ENCODE data around the gene HOXD3. TPM values are rescaled to one million over a fixed set of nuclear protein-coding genes. Genes with fewer than 3 reads are reported as not detected.

The HOXD3 gene
- polyA plus RNA-seq, 3 donors: not detected

DNA sequence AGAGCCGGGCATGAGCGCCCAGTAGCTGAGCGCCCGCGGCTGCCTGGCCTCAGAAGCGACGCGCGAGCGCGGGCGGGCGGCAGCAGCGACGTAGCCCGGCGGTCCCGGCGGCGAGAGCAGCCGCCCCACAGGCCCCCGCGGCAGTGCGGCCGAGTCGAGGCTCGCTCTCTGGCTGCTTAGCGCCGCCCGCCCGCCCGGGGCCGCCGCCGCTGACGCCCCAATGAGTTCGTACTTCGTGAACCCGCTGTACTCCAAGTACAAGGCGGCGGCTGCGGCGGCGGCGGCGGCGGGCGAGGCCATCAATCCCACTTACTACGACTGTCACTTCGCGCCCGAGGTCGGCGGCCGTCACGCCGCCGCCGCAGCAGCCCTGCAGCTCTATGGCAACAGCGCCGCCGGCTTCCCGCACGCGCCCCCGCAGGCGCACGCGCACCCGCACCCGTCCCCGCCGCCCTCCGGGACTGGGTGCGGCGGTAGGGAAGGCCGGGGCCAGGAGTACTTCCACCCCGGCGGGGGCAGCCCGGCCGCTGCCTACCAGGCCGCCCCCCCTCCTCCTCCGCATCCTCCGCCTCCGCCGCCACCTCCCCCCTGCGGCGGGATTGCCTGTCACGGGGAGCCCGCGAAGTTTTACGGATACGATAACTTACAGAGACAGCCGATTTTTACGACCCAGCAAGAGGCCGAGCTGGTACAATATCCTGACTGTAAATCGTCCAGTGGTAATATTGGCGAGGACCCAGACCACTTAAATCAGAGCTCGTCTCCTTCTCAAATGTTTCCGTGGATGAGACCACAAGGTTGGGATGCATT, 26.8 kb upstream of the HOXD3 start:
- no peak overlapping the region for H3K9ac ChIP-seq (ENCODE audit: insufficient read depth, low read length, poor library complexity, severe bottlenecking)
- Mint-ChIP-seq H3K36me3 (peaks cover 0 to 17% of the 10 kb centered on the region in 2 donors), H3K27me3 (ENCODE audit: low read depth in 3 of 3) (peaks cover 93 to 98% (median 93%) of the 10 kb centered on the region in 3 donors), H3K27ac (no peak overlapping the region), H3K4me3 (peak overlapping the region; percentile 63 to 84), H3K9me3 (peaks cover 0 to 34% (median 19%) of the 10 kb centered on the region in 7 donors), H3K4me1 (peaks cover 30% of the 10 kb centered on the region)
- H3K27me3 ChIP-seq (ENCODE audit: control insufficient read depth in 2 of 2, insufficient read depth in 2 of 2, low read length in 2 of 2): peaks cover 92 to 94% of the 10 kb centered on the region in 2 donors
- peak overlapping the region in 1 of 3 experiments; percentile 56 for H3K4me3 ChIP-seq (replicated peaks in 1 of 3; ENCODE audit: low read depth in 2 of 3, low read length in 3 of 3)
- no peak overlapping the region for H3K27ac ChIP-seq (ENCODE audit: low read depth in 1 of 2, low read length in 2 of 2)
- TF ChIP-seq, protein P1, sequence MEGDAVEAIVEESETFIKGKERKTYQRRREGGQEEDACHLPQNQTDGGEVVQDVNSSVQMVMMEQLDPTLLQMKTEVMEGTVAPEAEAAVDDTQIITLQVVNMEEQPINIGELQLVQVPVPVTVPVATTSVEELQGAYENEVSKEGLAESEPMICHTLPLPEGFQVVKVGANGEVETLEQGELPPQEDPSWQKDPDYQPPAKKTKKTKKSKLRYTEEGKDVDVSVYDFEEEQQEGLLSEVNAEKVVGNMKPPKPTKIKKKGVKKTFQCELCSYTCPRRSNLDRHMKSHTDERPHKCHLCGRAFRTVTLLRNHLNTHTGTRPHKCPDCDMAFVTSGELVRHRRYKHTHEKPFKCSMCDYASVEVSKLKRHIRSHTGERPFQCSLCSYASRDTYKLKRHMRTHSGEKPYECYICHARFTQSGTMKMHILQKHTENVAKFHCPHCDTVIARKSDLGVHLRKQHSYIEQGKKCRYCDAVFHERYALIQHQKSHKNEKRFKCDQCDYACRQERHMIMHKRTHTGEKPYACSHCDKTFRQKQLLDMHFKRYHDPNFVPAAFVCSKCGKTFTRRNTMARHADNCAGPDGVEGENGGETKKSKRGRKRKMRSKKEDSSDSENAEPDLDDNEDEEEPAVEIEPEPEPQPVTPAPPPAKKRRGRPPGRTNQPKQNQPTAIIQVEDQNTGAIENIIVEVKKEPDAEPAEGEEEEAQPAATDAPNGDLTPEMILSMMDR (IDR thresholded peaks at IDR 0.05): no peak
- peak in 1 of 3 donors; percentile 17 for DNase-seq
- no peaks in the 10 kb centered on the region for H3K79me2 ChIP-seq (ENCODE audit: insufficient read depth, low read length)
- intact Hi-C loops (cut with micrococcal nuclease): loop anchor here in 1 of 2 donors (5.0 kb wide), 1 partner anchor 1793 kb away; no protein-coding TSS in a partner anchor
- no peaks in the 10 kb centered on the region for H4K20me1 ChIP-seq (ENCODE audit: insufficient read depth, low read length)
- peak overlapping the region; percentile 68 for H3K4me2 ChIP-seq (replicated peaks; ENCODE audit: extremely low read depth, low read length, poor library complexity, severe bottlenecking)
- H3K36me3 ChIP-seq (replicated peaks in 1 of 2; ENCODE audit: control insufficient read depth in 1 of 2, insufficient read depth in 2 of 2, low read length in 2 of 2): no peaks in the 10 kb centered on the region
- peak overlapping the region; percentile 18 for H2AFZ ChIP-seq (ENCODE audit: insufficient read depth, low read depth, low read length, poor library complexity, severe bottlenecking)
- H3K4me1 ChIP-seq (ENCODE audit: control insufficient read depth in 1 of 2, insufficient read depth in 2 of 2, low read length in 2 of 2): peaks cover 10 to 28% of the 10 kb centered on the region in 2 donors
- H3K9me3 ChIP-seq (replicated peaks in 1 of 2; ENCODE audit: control insufficient read depth in 1 of 2, insufficient read depth in 1 of 2, low read length in 2 of 2): peaks cover 0 to 52% of the 10 kb centered on the region in 2 donors
- WGBS (ENCODE audit: insufficient coverage): 2% methylated on average over 87 of the region's 100 CpGs

DNA sequence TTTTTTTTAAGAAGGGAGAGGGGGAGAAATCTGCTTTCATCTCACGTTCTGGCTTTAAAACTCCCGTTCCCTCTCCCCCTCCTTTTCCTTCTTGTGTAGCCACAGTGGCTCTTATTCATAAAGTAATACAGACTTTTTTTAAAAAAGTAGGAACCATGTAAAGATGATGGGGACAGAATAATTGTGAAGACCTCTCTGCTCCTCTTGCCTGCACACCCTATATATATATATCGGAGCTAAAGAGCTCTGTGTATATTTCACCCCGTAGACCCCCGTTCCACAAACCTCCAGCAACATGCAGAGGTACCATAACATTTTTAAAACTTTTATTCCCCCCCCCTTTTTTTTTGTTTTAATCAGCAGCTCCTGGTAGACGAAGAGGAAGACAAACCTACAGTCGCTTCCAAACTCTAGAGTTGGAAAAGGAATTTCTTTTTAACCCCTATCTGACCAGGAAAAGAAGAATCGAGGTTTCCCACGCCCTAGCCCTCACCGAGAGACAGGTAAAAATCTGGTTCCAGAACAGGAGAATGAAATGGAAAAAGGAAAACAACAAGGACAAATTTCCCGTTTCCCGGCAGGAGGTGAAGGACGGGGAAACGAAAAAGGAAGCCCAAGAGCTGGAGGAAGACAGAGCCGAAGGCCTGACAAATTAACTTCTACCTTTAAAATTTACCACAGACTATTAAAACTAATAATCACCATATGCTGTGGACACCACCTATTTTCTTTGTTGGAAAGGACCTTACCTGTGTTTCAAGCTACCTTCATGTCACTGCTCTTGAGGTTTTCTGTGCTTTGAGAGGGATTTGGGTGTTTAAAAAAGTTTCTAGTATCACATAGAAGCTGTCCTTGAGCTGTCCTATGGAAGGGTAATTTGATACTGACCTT, 25.9 kb upstream of the HOXD3 start:
- Histone ChIP-seq H3K9ac (ENCODE audit: insufficient read depth, low read length, poor library complexity, severe bottlenecking) (no peak overlapping the region), H2AFZ (ENCODE audit: insufficient read depth, low read depth, low read length, poor library complexity, severe bottlenecking) (no peak overlapping the region), H3K36me3 (replicated peaks in 1 of 2; ENCODE audit: control insufficient read depth in 1 of 2, insufficient read depth in 2 of 2, low read length in 2 of 2) (no peaks in the 10 kb centered on the region), H3K79me2 (ENCODE audit: insufficient read depth, low read length) (no peaks in the 10 kb centered on the region), H4K20me1 (ENCODE audit: insufficient read depth, low read length) (no peaks in the 10 kb centered on the region), H3K27me3 (ENCODE audit: control insufficient read depth in 2 of 2, insufficient read depth in 2 of 2, low read length in 2 of 2) (peaks cover 92 to 94% of the 10 kb centered on the region in 2 donors), H3K4me1 (ENCODE audit: control insufficient read depth in 1 of 2, insufficient read depth in 2 of 2, low read length in 2 of 2) (peaks cover 15 to 32% of the 10 kb centered on the region in 2 donors), H3K4me3 (replicated peaks in 1 of 3; ENCODE audit: low read depth in 2 of 3, low read length in 3 of 3) (peak overlapping the region in 1 of 3 experiments; percentile 56), H3K27ac (ENCODE audit: low read depth in 1 of 2, low read length in 2 of 2) (no peak overlapping the region), H3K9me3 (replicated peaks in 1 of 2; ENCODE audit: control insufficient read depth in 1 of 2, insufficient read depth in 1 of 2, low read length in 2 of 2) (peaks cover under 1 to 56% of the 10 kb centered on the region in 2 donors), H3K4me2 (replicated peaks; ENCODE audit: extremely low read depth, low read length, poor library complexity, severe bottlenecking) (no peak overlapping the region)
- peaks cover 0 to 43% (median 22%) of the 10 kb centered on the region in 7 donors for H3K9me3 Mint-ChIP-seq
- peak overlapping the region; percentile 63 to 84 for H3K4me3 Mint-ChIP-seq
- H3K36me3 Mint-ChIP-seq: peaks cover 0 to 25% of the 10 kb centered on the region in 2 donors
- peaks cover 93 to 98% (median 93%) of the 10 kb centered on the region in 3 donors for H3K27me3 Mint-ChIP-seq (ENCODE audit: low read depth in 3 of 3)
- intact Hi-C loops (cut with micrococcal nuclease): loop anchor here in 1 of 2 donors (5.0 kb wide), 1 partner anchor 1794 kb away; no protein-coding TSS in a partner anchor
- DNase-seq: no peak
- H3K4me1 Mint-ChIP-seq: peaks cover 38% of the 10 kb centered on the region
- no peak overlapping the region for H3K27ac Mint-ChIP-seq
- TF ChIP-seq, protein P1 (IDR thresholded peaks at IDR 0.05): no peak
- WGBS (ENCODE audit: insufficient coverage): no CpG with 5 or more reads among the region's 15 CpGs

All from CD14-positive monocyte (primary cell).